Measurements from ENCODE around the gene KNCN. TPM values are rescaled to one million over a fixed set of nuclear protein-coding genes. Genes with fewer than 3 reads are reported as not detected.

Gene KNCN
- total and polyA plus RNA-seq, 10 of the 15 experiments (the other 5 are each of a cell fraction or from before 2014, with no cell fraction given): not detected

DNA sequence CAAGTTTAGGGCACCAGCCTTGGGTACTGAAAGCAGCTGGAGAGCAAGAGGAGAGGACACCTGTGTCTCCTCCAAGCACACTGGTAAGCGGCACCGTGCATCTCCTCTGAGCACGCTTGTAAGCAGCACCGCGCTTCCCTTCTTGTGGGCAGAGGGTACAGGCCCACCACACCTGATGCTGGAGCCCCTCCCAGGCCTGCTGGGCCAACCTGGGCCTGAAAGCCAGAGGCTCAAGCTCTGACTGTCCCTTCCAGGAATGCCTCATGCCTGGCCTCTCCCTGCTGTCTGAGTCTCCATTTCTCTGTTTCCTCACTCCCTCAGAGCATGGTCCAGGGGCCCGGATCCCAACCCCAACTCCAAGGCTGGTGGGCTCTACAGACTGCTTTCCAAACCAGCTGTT is 35.9 kb downstream of the KNCN start (continued):
- TF ChIP-seq, protein P1, sequence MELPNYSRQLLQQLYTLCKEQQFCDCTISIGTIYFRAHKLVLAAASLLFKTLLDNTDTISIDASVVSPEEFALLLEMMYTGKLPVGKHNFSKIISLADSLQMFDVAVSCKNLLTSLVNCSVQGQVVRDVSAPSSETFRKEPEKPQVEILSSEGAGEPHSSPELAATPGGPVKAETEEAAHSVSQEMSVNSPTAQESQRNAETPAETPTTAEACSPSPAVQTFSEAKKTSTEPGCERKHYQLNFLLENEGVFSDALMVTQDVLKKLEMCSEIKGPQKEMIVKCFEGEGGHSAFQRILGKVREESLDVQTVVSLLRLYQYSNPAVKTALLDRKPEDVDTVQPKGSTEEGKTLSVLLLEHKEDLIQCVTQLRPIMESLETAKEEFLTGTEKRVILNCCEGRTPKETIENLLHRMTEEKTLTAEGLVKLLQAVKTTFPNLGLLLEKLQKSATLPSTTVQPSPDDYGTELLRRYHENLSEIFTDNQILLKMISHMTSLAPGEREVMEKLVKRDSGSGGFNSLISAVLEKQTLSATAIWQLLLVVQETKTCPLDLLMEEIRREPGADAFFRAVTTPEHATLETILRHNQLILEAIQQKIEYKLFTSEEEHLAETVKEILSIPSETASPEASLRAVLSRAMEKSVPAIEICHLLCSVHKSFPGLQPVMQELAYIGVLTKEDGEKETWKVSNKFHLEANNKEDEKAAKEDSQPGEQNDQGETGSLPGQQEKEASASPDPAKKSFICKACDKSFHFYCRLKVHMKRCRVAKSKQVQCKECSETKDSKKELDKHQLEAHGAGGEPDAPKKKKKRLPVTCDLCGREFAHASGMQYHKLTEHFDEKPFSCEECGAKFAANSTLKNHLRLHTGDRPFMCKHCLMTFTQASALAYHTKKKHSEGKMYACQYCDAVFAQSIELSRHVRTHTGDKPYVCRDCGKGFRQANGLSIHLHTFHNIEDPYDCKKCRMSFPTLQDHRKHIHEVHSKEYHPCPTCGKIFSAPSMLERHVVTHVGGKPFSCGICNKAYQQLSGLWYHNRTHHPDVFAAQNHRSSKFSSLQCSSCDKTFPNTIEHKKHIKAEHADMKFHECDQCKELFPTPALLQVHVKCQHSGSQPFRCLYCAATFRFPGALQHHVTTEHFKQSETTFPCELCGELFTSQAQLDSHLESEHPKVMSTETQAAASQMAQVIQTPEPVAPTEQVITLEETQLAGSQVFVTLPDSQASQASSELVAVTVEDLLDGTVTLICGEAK (IDR thresholded peaks at IDR 0.05; ENCODE audit: borderline replicate concordance): no peak
- TF ChIP-seq, protein P2, sequence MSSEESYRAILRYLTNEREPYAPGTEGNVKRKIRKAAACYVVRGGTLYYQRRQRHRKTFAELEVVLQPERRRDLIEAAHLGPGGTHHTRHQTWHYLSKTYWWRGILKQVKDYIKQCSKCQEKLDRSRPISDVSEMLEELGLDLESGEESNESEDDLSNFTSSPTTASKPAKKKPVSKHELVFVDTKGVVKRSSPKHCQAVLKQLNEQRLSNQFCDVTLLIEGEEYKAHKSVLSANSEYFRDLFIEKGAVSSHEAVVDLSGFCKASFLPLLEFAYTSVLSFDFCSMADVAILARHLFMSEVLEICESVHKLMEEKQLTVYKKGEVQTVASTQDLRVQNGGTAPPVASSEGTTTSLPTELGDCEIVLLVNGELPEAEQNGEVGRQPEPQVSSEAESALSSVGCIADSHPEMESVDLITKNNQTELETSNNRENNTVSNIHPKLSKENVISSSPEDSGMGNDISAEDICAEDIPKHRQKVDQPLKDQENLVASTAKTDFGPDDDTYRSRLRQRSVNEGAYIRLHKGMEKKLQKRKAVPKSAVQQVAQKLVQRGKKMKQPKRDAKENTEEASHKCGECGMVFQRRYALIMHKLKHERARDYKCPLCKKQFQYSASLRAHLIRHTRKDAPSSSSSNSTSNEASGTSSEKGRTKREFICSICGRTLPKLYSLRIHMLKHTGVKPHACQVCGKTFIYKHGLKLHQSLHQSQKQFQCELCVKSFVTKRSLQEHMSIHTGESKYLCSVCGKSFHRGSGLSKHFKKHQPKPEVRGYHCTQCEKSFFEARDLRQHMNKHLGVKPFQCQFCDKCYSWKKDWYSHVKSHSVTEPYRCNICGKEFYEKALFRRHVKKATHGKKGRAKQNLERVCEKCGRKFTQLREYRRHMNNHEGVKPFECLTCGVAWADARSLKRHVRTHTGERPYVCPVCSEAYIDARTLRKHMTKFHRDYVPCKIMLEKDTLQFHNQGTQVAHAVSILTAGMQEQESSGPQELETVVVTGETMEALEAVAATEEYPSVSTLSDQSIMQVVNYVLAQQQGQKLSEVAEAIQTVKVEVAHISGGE (CRISPR knock-in tag; IDR thresholded peaks at IDR 0.05): no peak
- no peak for TF ChIP-seq TBL1XR1 (IDR thresholded peaks at IDR 0.05; ENCODE audit: low read depth, low read length)
- TF ChIP-seq, protein P3, sequence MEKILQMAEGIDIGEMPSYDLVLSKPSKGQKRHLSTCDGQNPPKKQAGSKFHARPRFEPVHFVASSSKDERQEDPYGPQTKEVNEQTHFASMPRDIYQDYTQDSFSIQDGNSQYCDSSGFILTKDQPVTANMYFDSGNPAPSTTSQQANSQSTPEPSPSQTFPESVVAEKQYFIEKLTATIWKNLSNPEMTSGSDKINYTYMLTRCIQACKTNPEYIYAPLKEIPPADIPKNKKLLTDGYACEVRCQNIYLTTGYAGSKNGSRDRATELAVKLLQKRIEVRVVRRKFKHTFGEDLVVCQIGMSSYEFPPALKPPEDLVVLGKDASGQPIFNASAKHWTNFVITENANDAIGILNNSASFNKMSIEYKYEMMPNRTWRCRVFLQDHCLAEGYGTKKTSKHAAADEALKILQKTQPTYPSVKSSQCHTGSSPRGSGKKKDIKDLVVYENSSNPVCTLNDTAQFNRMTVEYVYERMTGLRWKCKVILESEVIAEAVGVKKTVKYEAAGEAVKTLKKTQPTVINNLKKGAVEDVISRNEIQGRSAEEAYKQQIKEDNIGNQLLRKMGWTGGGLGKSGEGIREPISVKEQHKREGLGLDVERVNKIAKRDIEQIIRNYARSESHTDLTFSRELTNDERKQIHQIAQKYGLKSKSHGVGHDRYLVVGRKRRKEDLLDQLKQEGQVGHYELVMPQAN (conservative IDR thresholded peaks at IDR 0.05): no peak
